OCI-LY3 (cell line): Measurements from ENCODE around the gene PLG.
"Not testable (repeated sequence)": the region's sequence is repeated elsewhere in the genome, so short reads cannot be mapped to it uniquely, and the experiment has no call there.

Source experiments
- CTCF ChIP-seq: fragments of 200-600, 300-600 bp; sonication (generic); IDR thresholded peaks from 2 replicates; pipeline ENCODE4 v1.5.1; 2014; ENCODE audit warnings: antibody characterized with exemption, low read length, low read depth
- EZH2phosphoT487 ChIP-seq: fragments of 200-600 bp; shearing (Covaris generic); IDR thresholded peaks from 2 replicates; pipeline ENCODE4 v1.6.1; 2018; ENCODE audit warnings: antibody characterized with exemption, mixed run types, low read depth

GRCh38 chr6:160664198-160664597 is 37.8 kb upstream of the PLG start, which contains the start of gene LPA:
- TF ChIP-seq EZH2phosphoT487, CTCF: not testable (repeated sequence)
